H9 (cell line): ENCODE measurements around the gene TNIK. TPM values are rescaled to one million over a fixed set of nuclear protein-coding genes. Genes with fewer than 3 reads are reported as not detected.

Source experiments
- DNase-seq: peaks from one replicate; pipeline ENCODE4 v3.0.0-alpha.2; 2017
- H2AFZ ChIP-seq: one replicate; pipeline ENCODE4 v1.6.1; 2013; ENCODE audit warnings: mild to moderate bottlenecking, low read length, control low read depth, moderate library complexity
- H2AK5ac ChIP-seq: 2 replicates; pipeline ENCODE4 v1.6.1; 2013; ENCODE audit warnings: low read length, control low read depth, mixed read lengths; ENCODE audit not compliant: insufficient read length
- H2BK120ac ChIP-seq: one replicate; pipeline ENCODE4 v1.6.1; 2013; ENCODE audit warnings: low read depth, mild to moderate bottlenecking, low read length, control low read depth, inconsistent platforms; ENCODE audit not compliant: poor library complexity, severe bottlenecking
- H2BK12ac ChIP-seq: 2 replicates; pipeline ENCODE4 v1.6.1; 2013; ENCODE audit warnings: low read length, control low read depth, mixed read lengths, low read depth; ENCODE audit not compliant: insufficient read length
- H2BK15ac ChIP-seq: 2 replicates; pipeline ENCODE4 v1.6.1; 2013; ENCODE audit warnings: low read depth, low read length, control low read depth
- H2BK20ac ChIP-seq: one replicate; pipeline ENCODE4 v1.6.1; 2013; ENCODE audit warnings: low read depth, mild to moderate bottlenecking, low read length, control low read depth, inconsistent platforms; ENCODE audit not compliant: poor library complexity, severe bottlenecking
- H2BK5ac ChIP-seq: 2 replicates; pipeline ENCODE4 v1.6.1; 2013; ENCODE audit warnings: low read length, control low read depth, mixed read lengths; ENCODE audit not compliant: insufficient read length
- H3K14ac ChIP-seq: 2 replicates; pipeline ENCODE4 v1.6.1; 2013; ENCODE audit warnings: low read length, control low read depth; ENCODE audit not compliant: insufficient read depth
- H3K18ac ChIP-seq: 2 replicates; pipeline ENCODE4 v1.6.1; 2013; ENCODE audit warnings: low read depth, mild to moderate bottlenecking, mixed read lengths, low read length, control low read depth; ENCODE audit not compliant: insufficient read length
- H3K23ac ChIP-seq: 2 replicates; pipeline ENCODE4 v1.6.1; 2013; ENCODE audit warnings: low read length, control low read depth, mixed read lengths, low read depth; ENCODE audit not compliant: insufficient read length
- H3K23me2 ChIP-seq: 2 replicates; pipeline ENCODE4 v1.6.1; 2013; ENCODE audit warnings: low read depth, mild to moderate bottlenecking, mixed read lengths, low read length, control low read depth; ENCODE audit not compliant: insufficient read length, poor library complexity, severe bottlenecking
- H3K27ac ChIP-seq: 2 replicates; pipeline ENCODE4 v1.5.1; 2013; ENCODE audit warnings: low read length, control low read depth, mixed read lengths, low read depth; ENCODE audit not compliant: insufficient read length
- H3K27me3 ChIP-seq: 2 replicates; pipeline ENCODE4 v1.6.1; 2013; ENCODE audit warnings: low read length, control low read depth, inconsistent platforms; ENCODE audit not compliant: insufficient read depth
- H3K4ac ChIP-seq: 2 replicates; pipeline ENCODE4 v1.6.1; 2013; ENCODE audit warnings: low read depth, mild to moderate bottlenecking, control low read depth, inconsistent platforms, low read length, moderate library complexity
- H3K4me1 ChIP-seq: 2 replicates; pipeline ENCODE4 v1.6.1; 2013; ENCODE audit warnings: low read length, control low read depth, inconsistent platforms; ENCODE audit not compliant: insufficient read depth
- H3K4me2 ChIP-seq: 2 replicates; pipeline ENCODE4 v1.6.1; 2013; ENCODE audit warnings: low read length, control low read depth, mixed read lengths; ENCODE audit not compliant: insufficient read length, insufficient read depth
- H3K56ac ChIP-seq: 2 replicates; pipeline ENCODE4 v1.6.1; 2013; ENCODE audit warnings: low read depth, mild to moderate bottlenecking, mixed read lengths, low read length, control low read depth; ENCODE audit not compliant: insufficient read length
- H3K79me1 ChIP-seq: 2 replicates; pipeline ENCODE4 v1.6.1; 2013; ENCODE audit warnings: low read depth, mild to moderate bottlenecking, moderate library complexity, low read length, control low read depth, inconsistent platforms; ENCODE audit not compliant: insufficient read depth, poor library complexity, severe bottlenecking
- H3K79me2 ChIP-seq: 2 replicates; pipeline ENCODE4 v1.6.1; 2013; ENCODE audit warnings: low read length, control low read depth, inconsistent platforms; ENCODE audit not compliant: insufficient read depth
- H3K9ac ChIP-seq: 2 replicates; pipeline ENCODE4 v1.6.1; 2013; ENCODE audit warnings: low read length, control low read depth, mixed read lengths; ENCODE audit not compliant: insufficient read length; ENCODE audit errors: extremely low read depth
- H3K9me3 ChIP-seq: one replicate; pipeline ENCODE4 v1.6.1; 2013; ENCODE audit warnings: low read depth, low read length, inconsistent platforms; ENCODE audit not compliant: control insufficient read depth
- H3T11ph ChIP-seq: one replicate; pipeline ENCODE4 v1.6.1; 2013; ENCODE audit warnings: mild to moderate bottlenecking, low read length, control low read depth, inconsistent platforms
- H4K20me1 ChIP-seq: one replicate; pipeline ENCODE4 v1.6.1; 2013; ENCODE audit not compliant: control insufficient read depth, insufficient read length, insufficient read depth
- H4K5ac ChIP-seq: 2 replicates; pipeline ENCODE4 v1.6.1; 2013; ENCODE audit warnings: low read depth, mild to moderate bottlenecking, mixed read lengths, low read length, control low read depth; ENCODE audit not compliant: insufficient read length
- H4K8ac ChIP-seq: replicated peaks from 2 replicates; pipeline ENCODE4 v1.6.1; 2013; ENCODE audit warnings: low read length, control low read depth, mixed read lengths, low read depth; ENCODE audit not compliant: insufficient read length
- H4K91ac ChIP-seq: 2 replicates; pipeline ENCODE4 v1.6.1; 2013; ENCODE audit warnings: low read depth, mild to moderate bottlenecking, moderate library complexity, mixed read lengths, low read length, control low read depth; ENCODE audit not compliant: insufficient read length
- H3K27ac Mint-ChIP-seq, 3 experiments: 2 replicates in 2 of 3; 3 replicates in 1 of 3; pipeline ENCODE4 v1.8.0; 2020 to 2021; ENCODE audit warnings: mixed read lengths in 3 of 3, mild to moderate bottlenecking in 1 of 3, moderate library complexity in 1 of 3
- H3K27me3 Mint-ChIP-seq: 2 replicates; pipeline ENCODE4 v1.8.0; 2021; ENCODE audit warnings: low read depth, mild to moderate bottlenecking, moderate library complexity, mixed read lengths
- H3K36me3 Mint-ChIP-seq, 3 experiments: 2 replicates in 2 of 3; 3 replicates in 1 of 3; pipeline ENCODE4 v1.8.0; 2020 to 2021; ENCODE audit warnings: low read depth in 3 of 3, mixed read lengths in 3 of 3; ENCODE audit not compliant: insufficient read depth in 1 of 3
- H3K4me1 Mint-ChIP-seq, 2 experiments: 2 replicates each; pipeline ENCODE4 v1.8.0; 2020; ENCODE audit warnings: mixed read lengths in 2 of 2
- H3K4me3 Mint-ChIP-seq, 2 experiments: 2 replicates in 1 of 2; 3 replicates in 1 of 2; pipeline ENCODE4 v1.8.0; 2020 to 2021; ENCODE audit warnings: mild to moderate bottlenecking in 2 of 2, mixed read lengths in 2 of 2, moderate library complexity in 1 of 2
- H3K9me3 Mint-ChIP-seq, 2 experiments: 2 replicates in 1 of 2; 3 replicates in 1 of 2; pipeline ENCODE4 v1.8.0; 2020; ENCODE audit warnings: mild to moderate bottlenecking in 2 of 2, mixed read lengths in 2 of 2, moderate library complexity in 1 of 2
- CTCF ChIP-seq: fragments of 200-600 bp; sonication (generic); conservative IDR thresholded peaks from 3 replicates; pipeline ENCODE4 v1.8.0; 2021; ENCODE audit warnings: antibody characterized with exemption, mild to moderate bottlenecking
- WGBS: extraction: QIAGEN DNeasy Blood & Tissue Kit; methylation state at CpG from one replicate; pipeline ENCODE4 v1.1.7; 2013; ENCODE audit warnings: missing lambda C conversion rate, low lambda C conversion rate, mixed read lengths; ENCODE audit not compliant: insufficient read length; ENCODE audit errors: extremely low coverage; 5-methylcytosine and 5-hydroxymethylcytosine counted together
- total RNA-seq: library from RNA; stranded (reverse); gene quantifications from 2 replicates; pipeline ENCODE4 v1.2.1, GENCODE V29; 2021

The TNIK gene
- total RNA-seq, 1 experiment from 2014 or later, result 15.9 TPM

- Histone ChIP-seq H3K9me3 (no peaks in the 10 kb centered on the region), H2BK120ac (no peak overlapping the region), H3K79me2 (no peaks in the 10 kb centered on the region), H2BK20ac (no peak overlapping the region), H2BK5ac (no peak overlapping the region), H2BK15ac (no peak overlapping the region), H2BK12ac (no peak overlapping the region), H3K56ac (no peak overlapping the region), H3K4me1 (no peaks in the 10 kb centered on the region), H3K23ac (no peak overlapping the region), H3K79me1 (no peaks in the 10 kb centered on the region), H3K4ac (no peak overlapping the region), H3K18ac (no peak overlapping the region), H3K27ac (no peak overlapping the region), H4K20me1 (no peaks in the 10 kb centered on the region), H4K91ac (no peak overlapping the region), H3K27me3 (no peaks in the 10 kb centered on the region), H4K8ac (no peak overlapping the region), H3K23me2 (no peaks in the 10 kb centered on the region), H3K9ac (no peak overlapping the region), H4K5ac (no peak overlapping the region), H2AK5ac (no peak overlapping the region), H2AFZ (no peak overlapping the region), H3K14ac (no peak overlapping the region), H3T11ph (no peak overlapping the region), H3K4me2 (no peak overlapping the region)
- H3K36me3 Mint-ChIP-seq, result peaks cover 0 to 5% (median 4%) of the 10 kb centered on the region in 3 experiments; a peak in 5 of 7 replicates
- no peak overlapping the region for H3K4me3 Mint-ChIP-seq
- H3K27ac Mint-ChIP-seq, result no peak overlapping the region
- H3K4me1 Mint-ChIP-seq, result peaks cover 0 to 3% of the 10 kb centered on the region in 2 experiments; a peak in 1 of 4 replicates
- no peak for DNase-seq
- H3K9me3 Mint-ChIP-seq, result no peaks in the 10 kb centered on the region
- TF ChIP-seq CTCF, result no peak
- WGBS, result no CpG with 5 or more reads among the region's 4 CpGs
- no peaks in the 10 kb centered on the region for H3K27me3 Mint-ChIP-seq
These were observed 349.5 kb downstream of the TNIK start for GRCh38 chr3:171110715-171111114.
